HUDEP-2 (cell line): ENCODE data around the gene PGM2L1.

ENCODE experiments used
- DNase-seq, 76 experiments: peaks; one replicate each; lab custom pipeline; 2025; ENCODE audit not compliant: unreplicated experiment in 76 of 76; lab: John Stamatoyannopoulos, UW

The PGM2L1 gene

DNA sequence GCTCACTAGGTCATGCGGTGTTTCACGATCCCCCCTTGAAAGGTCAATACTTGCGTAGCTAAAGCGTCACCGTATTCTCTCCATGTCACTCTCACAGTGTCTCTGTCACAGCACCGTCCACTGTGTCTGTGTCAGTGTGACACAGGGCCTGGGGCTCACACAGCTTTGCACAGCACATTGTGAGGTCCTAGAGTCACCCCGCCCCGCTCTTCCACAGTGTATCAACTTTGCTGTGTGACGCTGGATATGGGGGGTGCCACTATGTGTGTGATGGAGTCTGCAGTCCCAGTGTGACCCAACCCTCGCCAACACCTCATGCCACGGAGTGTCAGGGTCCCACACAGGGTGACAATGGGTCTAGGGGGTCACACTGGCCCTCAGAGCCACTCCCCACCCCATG, 87.4 kb downstream of the PGM2L1 start:
- DNase-seq: no peak

DNA sequence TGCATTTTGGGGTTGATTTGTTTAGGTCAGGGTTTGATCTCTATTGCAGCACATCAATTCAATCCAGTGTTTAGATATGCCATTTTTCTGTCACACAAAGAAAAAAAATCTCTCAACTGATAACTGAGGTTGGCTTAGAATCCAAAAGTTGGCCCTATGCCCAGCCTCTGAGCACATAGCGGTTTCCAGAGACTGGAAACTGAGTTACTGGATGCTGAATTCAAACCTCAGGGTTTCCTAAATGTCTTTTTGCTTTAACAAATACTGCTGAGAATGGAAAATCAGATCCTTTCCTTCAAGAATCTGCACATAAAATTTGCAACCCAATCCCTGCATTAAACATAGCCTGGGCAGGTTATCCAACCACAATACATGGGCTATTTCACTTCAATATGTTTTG, 90.8 kb downstream of the PGM2L1 start:
- peak in 7 of 76 experiments; percentile 0 to 20 (median 14) for DNase-seq

DNA sequence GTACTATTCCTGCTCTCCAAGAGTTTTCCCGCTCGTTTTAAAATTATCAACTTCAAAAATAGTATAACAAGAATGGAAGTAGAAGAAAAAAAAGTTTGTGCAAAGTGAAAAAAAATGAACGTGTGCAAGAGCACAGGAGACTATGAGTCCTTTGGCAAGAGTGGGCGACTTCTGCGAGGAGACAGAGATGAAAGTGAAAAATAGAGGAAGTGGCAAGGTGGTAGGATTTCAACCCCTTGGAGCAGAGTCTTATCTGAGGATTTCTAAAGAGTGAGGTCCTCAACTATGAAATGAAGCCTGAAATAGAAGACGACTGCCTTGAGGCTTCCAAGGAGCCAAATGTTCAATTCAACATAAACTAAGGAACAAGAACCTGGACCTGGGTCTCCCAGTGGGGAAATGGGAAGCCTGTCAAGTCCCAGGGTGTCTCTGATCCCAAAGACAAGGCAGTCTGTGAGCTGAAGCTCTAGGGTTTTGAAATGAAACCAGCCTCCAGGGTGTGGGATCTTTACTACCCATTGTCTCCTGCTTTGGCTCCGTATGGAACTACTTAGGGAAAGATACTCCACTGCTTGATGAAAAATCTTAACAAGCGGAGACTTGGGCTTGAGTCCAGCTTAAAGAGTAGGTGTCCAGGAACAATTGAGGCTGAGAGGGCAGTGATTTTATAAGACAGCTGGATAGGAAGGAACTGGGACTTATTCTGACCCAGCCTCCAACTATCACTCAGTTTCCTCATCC, 91.6 kb downstream of the PGM2L1 start:
- DNase-seq: no peak

DNA sequence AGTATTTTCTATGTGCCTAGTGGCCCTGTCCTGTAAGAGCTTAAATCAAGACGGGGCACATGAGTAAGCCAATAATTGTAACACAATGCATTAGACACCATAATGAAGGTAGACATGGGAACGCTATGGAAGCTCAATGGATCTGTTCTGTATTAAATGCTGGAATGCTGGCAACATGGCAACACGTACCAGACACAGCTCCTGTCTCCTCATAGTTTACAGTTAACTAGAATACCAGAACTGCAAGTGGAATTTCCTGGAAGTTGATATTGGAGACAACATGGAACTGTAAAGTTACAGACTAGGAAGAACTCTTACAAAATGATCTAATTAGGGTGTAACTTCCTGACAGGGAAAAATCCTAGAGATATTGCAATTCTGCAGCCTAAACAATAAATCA, 99.2 kb downstream of the PGM2L1 start:
- no peak for DNase-seq

DNA sequence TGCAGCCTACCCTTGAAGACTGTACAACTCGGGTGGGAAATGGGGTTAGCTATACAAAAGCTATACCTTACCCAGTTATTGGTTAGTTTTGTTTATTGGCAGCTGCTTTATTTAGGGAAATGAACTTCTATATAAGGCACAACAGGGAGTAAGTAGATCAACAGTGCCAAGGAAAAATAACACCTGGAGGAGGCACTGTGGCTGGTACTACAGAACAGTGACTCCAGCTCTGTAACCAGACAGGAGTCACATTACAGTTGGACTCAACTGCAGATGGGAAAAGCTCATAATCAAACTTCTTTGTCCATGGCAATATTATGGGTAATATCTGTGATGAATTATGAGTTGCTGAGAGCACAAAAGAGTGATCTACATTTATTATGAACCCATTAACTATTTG, 100.7 kb downstream of the PGM2L1 start:
- DNase-seq: no peak

DNA sequence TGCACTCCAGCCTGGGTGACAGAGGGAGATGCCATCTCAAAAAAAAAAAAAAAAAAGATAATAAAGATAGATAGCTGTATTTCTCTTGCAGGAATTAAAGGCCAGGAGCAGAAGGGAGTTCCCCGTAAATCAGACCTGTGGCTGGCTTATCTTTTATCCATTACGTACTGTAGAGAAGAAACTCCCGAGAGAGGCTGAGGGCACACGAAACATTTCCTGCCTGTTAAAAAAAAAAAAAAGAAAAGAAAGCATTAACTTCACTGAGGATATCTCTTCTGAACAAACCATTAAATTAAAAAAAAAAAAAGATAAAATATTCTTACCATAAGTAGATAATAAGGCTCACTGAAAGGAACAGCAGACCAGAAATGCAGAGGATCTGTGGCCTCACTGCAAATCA, 109.3 kb downstream of the PGM2L1 start:
- no peak for DNase-seq

DNA sequence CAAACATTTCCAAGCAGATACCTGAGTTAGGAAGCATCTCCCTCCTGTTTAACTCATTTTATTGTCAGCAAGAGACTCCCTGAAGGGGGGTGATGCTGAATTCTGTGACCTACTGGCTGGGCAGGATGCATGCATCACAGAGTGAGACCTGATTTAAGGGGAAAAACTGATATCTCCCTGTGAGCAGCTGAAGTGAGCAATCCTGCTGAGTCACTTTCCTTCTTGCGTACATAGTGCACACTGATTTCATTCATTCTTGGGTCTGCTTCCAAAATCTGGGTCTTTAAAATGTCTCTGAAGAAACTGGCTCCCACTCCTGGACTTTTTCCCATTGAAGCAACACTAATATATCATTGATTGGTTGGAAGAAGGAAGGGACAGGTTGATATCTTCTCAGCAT, 110.1 kb downstream of the PGM2L1 start:
- DNase-seq: peak in 2 of 76 experiments; percentile 1 to 4

DNA sequence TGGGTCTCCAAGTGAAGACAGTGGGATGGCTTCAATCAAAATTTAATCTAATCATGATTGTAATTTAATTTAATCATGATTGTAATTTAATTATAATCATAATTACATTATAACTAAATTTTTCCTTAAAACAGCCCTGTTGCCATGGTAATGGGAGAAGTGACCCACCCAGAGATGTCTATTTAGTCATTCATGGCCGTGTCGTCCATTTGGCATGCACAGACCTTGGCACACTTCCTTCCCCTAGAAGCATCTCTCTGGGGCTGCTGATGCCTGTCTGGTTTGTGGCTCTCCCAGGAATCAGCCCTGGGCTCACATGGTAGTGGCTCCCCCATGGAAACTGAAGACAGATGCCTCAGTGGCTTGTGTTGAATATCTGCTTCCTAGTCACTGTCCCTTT, 113.8 kb downstream of the PGM2L1 start:
- no peak for DNase-seq

DNA sequence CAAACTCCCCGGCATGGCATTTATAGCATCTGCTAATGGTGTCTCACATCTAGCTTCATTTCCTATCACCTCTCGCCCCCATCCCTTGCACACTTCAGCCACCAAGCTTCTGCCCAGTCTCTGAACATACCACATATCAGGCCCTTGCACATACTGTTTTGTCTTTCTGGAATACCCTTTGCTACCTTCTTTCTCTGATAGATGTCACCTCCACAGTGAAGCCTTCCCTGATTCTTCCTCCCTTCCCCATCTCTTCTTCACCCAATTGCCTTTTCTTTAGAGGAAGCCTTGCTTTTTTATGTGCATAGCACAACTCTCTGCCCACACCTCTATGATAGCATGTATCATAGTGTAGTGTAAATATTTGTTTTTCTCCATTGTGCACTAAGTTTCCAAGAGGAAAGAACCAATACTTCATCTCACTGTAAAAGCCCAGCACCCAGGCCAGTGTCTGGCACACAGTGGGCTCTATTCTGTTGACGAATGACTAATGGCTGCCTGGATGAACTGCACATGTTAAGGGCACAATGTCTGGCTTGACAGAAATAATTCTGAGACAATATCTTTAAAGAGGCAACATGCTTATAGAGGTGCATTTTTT, 114.6 kb downstream of the PGM2L1 start:
- DNase-seq: no peak

DNA sequence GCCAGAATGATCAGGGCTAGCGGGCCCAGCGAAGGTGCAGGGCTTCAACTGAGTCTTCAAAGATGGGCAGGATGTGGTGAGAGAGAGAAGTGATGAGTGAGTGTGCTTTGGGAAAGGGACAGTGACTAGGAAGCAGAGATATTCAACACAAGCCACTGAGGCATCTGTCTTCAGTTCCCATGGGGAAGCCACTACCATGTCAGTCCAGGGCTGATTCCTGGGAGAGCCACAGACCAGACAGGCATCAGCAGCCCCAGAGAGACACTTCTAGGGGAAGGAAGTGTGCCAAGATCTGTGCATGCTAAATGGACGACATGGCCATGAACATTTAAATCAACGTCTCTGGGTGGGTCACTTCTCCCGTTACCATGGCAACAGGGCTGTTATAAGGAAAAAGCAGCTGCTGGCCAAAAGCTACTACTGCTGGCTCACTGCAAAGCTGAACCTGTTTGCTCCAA, 115.3 kb downstream of the PGM2L1 start:
- no peak for DNase-seq

DNA sequence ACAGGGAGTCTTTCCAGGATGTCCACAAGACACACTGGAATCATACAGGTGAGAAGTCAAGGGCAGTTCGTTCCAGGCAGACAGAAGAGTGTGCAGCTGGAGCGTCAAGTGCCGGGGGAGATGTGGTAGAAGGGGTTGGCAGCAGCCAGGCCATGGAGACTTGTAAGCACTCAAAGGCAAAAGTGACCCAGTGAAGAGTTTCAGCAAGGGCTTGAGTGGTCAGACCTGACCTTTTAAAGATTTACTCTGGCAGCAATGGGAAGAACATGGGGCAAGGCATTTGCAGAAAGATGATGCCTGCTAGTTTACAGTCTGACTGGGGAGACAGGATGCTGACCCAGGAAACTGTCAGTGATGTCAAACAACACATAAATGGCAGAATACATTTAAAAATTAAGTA, 115.8 kb downstream of the PGM2L1 start:
- no peak for DNase-seq

DNA sequence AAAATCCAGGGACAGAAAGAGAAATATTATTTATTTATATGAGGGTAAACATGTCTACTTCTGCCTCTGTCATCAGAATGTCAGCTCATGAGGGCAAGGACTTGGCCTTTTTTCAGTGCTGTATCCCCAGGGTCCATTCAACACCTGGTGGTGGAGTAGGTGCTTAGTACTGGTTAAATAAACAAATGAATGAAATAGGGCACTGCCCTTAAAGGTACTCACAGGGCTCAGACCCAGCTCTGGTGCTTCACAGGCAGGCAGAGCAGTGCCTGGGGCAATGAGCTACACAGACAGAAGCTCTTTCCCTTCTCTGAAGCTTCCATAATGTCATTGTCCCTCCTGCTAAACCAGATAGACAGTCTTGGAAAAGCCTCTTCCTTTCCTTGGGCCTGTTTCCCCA, 117.7 kb downstream of the PGM2L1 start:
- no peak for DNase-seq
